Astrocyte (in vitro differentiated cells and primary cell): ENCODE data around the gene DCHS1. TPM values are rescaled to one million over a fixed set of nuclear protein-coding genes. Genes with fewer than 3 reads are reported as not detected.

Source experiments
- DNase-seq: peaks from one replicate; pipeline ENCODE4 v3.0.0-alpha.2; 2010; ENCODE audit warnings: low read depth
- FAIRE-seq: peaks from 2 replicates; lab custom pipeline; 2011; peaks lifted over from hg19 to GRCh38; lab: Jason Lieb, UNC
- H2AFZ ChIP-seq: 2 replicates; pipeline ENCODE4 v1.6.0; 2012; ENCODE audit warnings: low read depth, low read length, inconsistent platforms
- H3K27ac ChIP-seq: 2 replicates; pipeline ENCODE4 v1.5.1; 2011; ENCODE audit warnings: low read depth, low read length, inconsistent platforms
- H3K27me3 ChIP-seq: 2 replicates; pipeline ENCODE4 v1.6.0; 2011; ENCODE audit warnings: low read length, inconsistent platforms; ENCODE audit not compliant: insufficient read depth
- H3K36me3 ChIP-seq: 2 replicates; pipeline ENCODE4 v1.5.1; 2011; ENCODE audit warnings: low read length, inconsistent platforms; ENCODE audit not compliant: insufficient read depth
- H3K4me1 ChIP-seq: 2 replicates; pipeline ENCODE4 v1.5.1; 2011; ENCODE audit warnings: low read length, inconsistent platforms; ENCODE audit not compliant: insufficient read depth
- H3K4me2 ChIP-seq: 2 replicates; pipeline ENCODE4 v1.6.0; 2012; ENCODE audit warnings: low read length, inconsistent platforms
- H3K4me3 ChIP-seq: 2 replicates; pipeline ENCODE4 v1.5.1; 2011; ENCODE audit warnings: low read depth, mild to moderate bottlenecking, low read length, inconsistent platforms; ENCODE audit not compliant: insufficient read depth
- H3K79me2 ChIP-seq: 2 replicates; pipeline ENCODE4 v1.6.0; 2012; ENCODE audit warnings: mild to moderate bottlenecking, low read length, inconsistent platforms; ENCODE audit not compliant: insufficient read depth
- H3K9ac ChIP-seq: 2 replicates; pipeline ENCODE4 v1.6.0; 2012; ENCODE audit warnings: mild to moderate bottlenecking, low read length, inconsistent platforms
- H3K9me3 ChIP-seq: 2 replicates; pipeline ENCODE4 v1.5.1; 2012; ENCODE audit warnings: low read depth, mild to moderate bottlenecking, low read length, inconsistent platforms; ENCODE audit not compliant: insufficient read depth
- H4K20me1 ChIP-seq: 2 replicates; pipeline ENCODE4 v1.6.0; 2012; ENCODE audit warnings: low read length, inconsistent platforms; ENCODE audit not compliant: insufficient read depth
- H3K27ac Mint-ChIP-seq: one replicate; pipeline ENCODE4 v1.8.0; 2021; ENCODE audit warnings: mild to moderate bottlenecking, mixed read lengths; ENCODE audit not compliant: unreplicated experiment
- H3K27me3 Mint-ChIP-seq: one replicate; pipeline ENCODE4 v1.8.0; 2021; ENCODE audit warnings: low read depth, mixed read lengths; ENCODE audit not compliant: unreplicated experiment
- H3K36me3 Mint-ChIP-seq: one replicate; pipeline ENCODE4 v1.8.0; 2021; ENCODE audit warnings: low read depth, mixed read lengths; ENCODE audit not compliant: unreplicated experiment
- H3K4me1 Mint-ChIP-seq: one replicate; pipeline ENCODE4 v1.8.0; 2021; ENCODE audit warnings: low read depth, mixed read lengths; ENCODE audit not compliant: unreplicated experiment
- H3K4me3 Mint-ChIP-seq: one replicate; pipeline ENCODE4 v1.8.0; 2021; ENCODE audit warnings: mild to moderate bottlenecking, moderate library complexity, mixed read lengths; ENCODE audit not compliant: unreplicated experiment
- H3K9me3 Mint-ChIP-seq: one replicate; pipeline ENCODE4 v1.8.0; 2021; ENCODE audit warnings: mild to moderate bottlenecking, mixed read lengths; ENCODE audit not compliant: unreplicated experiment
- CTCF ChIP-seq: IDR thresholded peaks from 2 replicates; pipeline ENCODE4 v1.5.1; 2011; ENCODE audit warnings: low read depth, mild to moderate bottlenecking, inconsistent platforms, low read length, moderate library complexity; ENCODE audit not compliant: insufficient read depth
- EZH2 ChIP-seq: IDR thresholded peaks from 2 replicates; pipeline ENCODE4 v1.6.1; 2012; ENCODE audit warnings: mild to moderate bottlenecking, low read length, inconsistent platforms; ENCODE audit not compliant: insufficient read depth
- total RNA-seq: library from RNA; stranded (reverse); gene quantifications from 2 replicates; pipeline ENCODE4 v1.2.1, GENCODE V29; 2021

Gene DCHS1
- total RNA-seq, 1 donor from 2014 or later, result 8.4 TPM

- no peak overlapping the region for H3K4me3 ChIP-seq
- H4K20me1 ChIP-seq, result no peaks in the 10 kb centered on the region
- Mint-ChIP-seq H3K36me3 (no peaks in the 10 kb centered on the region), H3K9me3 (no peaks in the 10 kb centered on the region), H3K4me3 (no peak overlapping the region), H3K4me1 (peaks cover 8% of the 10 kb centered on the region), H3K27ac (no peak overlapping the region), H3K27me3 (peaks cover 4% of the 10 kb centered on the region)
- H3K36me3 ChIP-seq, result no peaks in the 10 kb centered on the region
- H3K9ac ChIP-seq, result no peak overlapping the region
- H3K27me3 ChIP-seq, result no peaks in the 10 kb centered on the region
- FAIRE-seq (no peak), DNase-seq (no peak)
- H3K9me3 ChIP-seq, result no peaks in the 10 kb centered on the region
- H3K4me2 ChIP-seq, result no peak overlapping the region
- no peak overlapping the region for H3K27ac ChIP-seq
- H3K79me2 ChIP-seq, result no peaks in the 10 kb centered on the region
- TF ChIP-seq CTCF (peak; percentile 55), EZH2 (no peak)
- H3K4me1 ChIP-seq, result no peaks in the 10 kb centered on the region
- H2AFZ ChIP-seq, result peak overlapping the region; percentile 11
Measured at GRCh38 chr11:6667733-6668374, 12.2 kb upstream of the DCHS1 start.

GRCh38 chr11:6666302-6667183 is 10.9 kb upstream of the DCHS1 start:
- Histone ChIP-seq H3K4me1 (no peaks in the 10 kb centered on the region), H3K9me3 (no peaks in the 10 kb centered on the region), H3K79me2 (no peaks in the 10 kb centered on the region), H3K9ac (no peak overlapping the region), H2AFZ (no peak overlapping the region), H3K27ac (no peak overlapping the region), H4K20me1 (no peaks in the 10 kb centered on the region), H3K36me3 (no peaks in the 10 kb centered on the region), H3K4me3 (no peak overlapping the region), H3K4me2 (no peak overlapping the region), H3K27me3 (no peaks in the 10 kb centered on the region)
- Mint-ChIP-seq H3K27ac (no peak overlapping the region), H3K4me1 (peaks cover 8% of the 10 kb centered on the region), H3K9me3 (no peaks in the 10 kb centered on the region), H3K4me3 (no peak overlapping the region), H3K36me3 (no peaks in the 10 kb centered on the region), H3K27me3 (peaks cover 4% of the 10 kb centered on the region)
- no peak for TF ChIP-seq CTCF
- no peak for TF ChIP-seq EZH2
- FAIRE-seq, result no peak
- no peak for DNase-seq
